Osteoblast (primary cell): Measurements from ENCODE around the gene DCDC2. TPM values are rescaled to one million over a fixed set of nuclear protein-coding genes. Genes with fewer than 3 reads are reported as not detected.

Experiments
- DNase-seq: peaks from one replicate; pipeline ENCODE4 v3.0.0; 2011; ENCODE audit warnings: low spot score, mixed read lengths; ENCODE audit not compliant: insufficient read length; ENCODE audit errors: missing footprints
- H2AFZ ChIP-seq: 2 replicates; pipeline ENCODE4 v1.6.0; 2011; ENCODE audit warnings: mild to moderate bottlenecking, low read length
- H3K27ac ChIP-seq: 2 replicates; pipeline ENCODE4 v1.5.1; 2011; ENCODE audit warnings: mild to moderate bottlenecking, low read depth, low read length, moderate library complexity
- H3K27me3 ChIP-seq: 2 replicates; pipeline ENCODE4 v1.6.0; 2012; ENCODE audit warnings: mild to moderate bottlenecking, control low read depth, inconsistent platforms, low read length, moderate library complexity; ENCODE audit not compliant: insufficient read depth
- H3K36me3 ChIP-seq: 2 replicates; pipeline ENCODE4 v1.5.1; 2011; ENCODE audit warnings: mild to moderate bottlenecking, low read length, control low read depth, moderate library complexity; ENCODE audit not compliant: insufficient read depth
- H3K4me1 ChIP-seq: 2 replicates; pipeline ENCODE4 v1.5.1; 2011; ENCODE audit warnings: mild to moderate bottlenecking, low read length, control low read depth, moderate library complexity; ENCODE audit not compliant: insufficient read depth
- H3K4me2 ChIP-seq: 2 replicates; pipeline ENCODE4 v1.6.0; 2011; ENCODE audit warnings: mild to moderate bottlenecking, low read length; ENCODE audit not compliant: insufficient read depth
- H3K4me3 ChIP-seq: fragments of 200-600 bp; sonication (generic); 3 replicates; pipeline ENCODE4 v1.5.1; 2012; ENCODE audit warnings: mild to moderate bottlenecking, low read length, inconsistent platforms; ENCODE audit not compliant: insufficient read depth
- H3K79me2 ChIP-seq: 2 replicates; pipeline ENCODE4 v1.6.0; 2012; ENCODE audit warnings: mild to moderate bottlenecking, low read length, control low read depth, inconsistent platforms; ENCODE audit not compliant: insufficient read depth
- H3K9me3 ChIP-seq: 2 replicates; pipeline ENCODE4 v1.5.1; 2011; ENCODE audit warnings: low read depth, low read length, control low read depth
- H4K20me1 ChIP-seq: 2 replicates; pipeline ENCODE4 v1.6.0; 2012; ENCODE audit warnings: mild to moderate bottlenecking, low read length, control low read depth; ENCODE audit not compliant: insufficient read depth
- CTCF ChIP-seq: IDR thresholded peaks from 2 replicates; pipeline ENCODE4 v1.5.1; 2011; ENCODE audit warnings: mild to moderate bottlenecking, low read depth, low read length, moderate library complexity; ENCODE audit errors: extremely low read depth
- total RNA-seq: library from RNA; depleted of rRNA; stranded (reverse); fragments of >200 nt; gene quantifications from 2 replicates; pipeline ENCODE4 v1.2.3, GENCODE V29; 2012

Gene DCDC2
- total RNA-seq, 1 donor: under 0.01 TPM

GRCh38 chr6:24223115-24223919, 134.5 kb downstream of the DCDC2 start:
- no peak for TF ChIP-seq CTCF
- no peaks in the 10 kb centered on the region for H3K36me3 ChIP-seq
- H3K79me2 ChIP-seq: no peaks in the 10 kb centered on the region
- H3K4me3 ChIP-seq: no peak overlapping the region
- peaks cover 3% of the 10 kb centered on the region for H3K4me1 ChIP-seq
- no peaks in the 10 kb centered on the region for H3K27me3 ChIP-seq
- no peaks in the 10 kb centered on the region for H3K9me3 ChIP-seq
- H2AFZ ChIP-seq: no peak overlapping the region
- DNase-seq: no peak
- no peaks in the 10 kb centered on the region for H4K20me1 ChIP-seq
- H3K27ac ChIP-seq: no peak overlapping the region
- H3K4me2 ChIP-seq: no peak overlapping the region

- Histone ChIP-seq H3K27me3 (no peaks in the 10 kb centered on the region), H3K4me1 (no peaks in the 10 kb centered on the region), H3K27ac (no peak overlapping the region), H3K4me3 (no peak overlapping the region), H3K9me3 (no peaks in the 10 kb centered on the region), H3K4me2 (no peak overlapping the region), H2AFZ (no peak overlapping the region), H3K36me3 (no peaks in the 10 kb centered on the region), H4K20me1 (no peaks in the 10 kb centered on the region), H3K79me2 (no peaks in the 10 kb centered on the region)
- no peak for TF ChIP-seq CTCF
- no peak for DNase-seq
Measured at GRCh38 chr6:24219670-24220069, 138.2 kb downstream of the DCDC2 start.

GRCh38 chr6:24214984-24215383, 142.9 kb downstream of the DCDC2 start:
- H3K9me3 ChIP-seq: no peaks in the 10 kb centered on the region
- H2AFZ ChIP-seq: no peak overlapping the region
- no peak for TF ChIP-seq CTCF
- H3K27me3 ChIP-seq: no peaks in the 10 kb centered on the region
- no peak for DNase-seq
- H4K20me1 ChIP-seq: no peaks in the 10 kb centered on the region
- no peak overlapping the region for H3K4me2 ChIP-seq
- H3K79me2 ChIP-seq: no peaks in the 10 kb centered on the region
- no peaks in the 10 kb centered on the region for H3K36me3 ChIP-seq
- H3K4me1 ChIP-seq: no peaks in the 10 kb centered on the region
- no peak overlapping the region for H3K27ac ChIP-seq
- no peak overlapping the region for H3K4me3 ChIP-seq

GRCh38 chr6:24207413-24207812, 150.4 kb downstream of the DCDC2 start:
- no peaks in the 10 kb centered on the region for H3K79me2 ChIP-seq
- no peak for DNase-seq
- H3K4me2 ChIP-seq: no peak overlapping the region
- no peaks in the 10 kb centered on the region for H3K27me3 ChIP-seq
- no peak for TF ChIP-seq CTCF
- no peaks in the 10 kb centered on the region for H3K9me3 ChIP-seq
- H3K27ac ChIP-seq: no peak overlapping the region
- no peaks in the 10 kb centered on the region for H3K4me1 ChIP-seq
- no peaks in the 10 kb centered on the region for H4K20me1 ChIP-seq
- no peaks in the 10 kb centered on the region for H3K36me3 ChIP-seq
- H3K4me3 ChIP-seq: no peak overlapping the region
- no peak overlapping the region for H2AFZ ChIP-seq
